ENCODE results near the gene MNAT1.
A peak's percentile ranks its signal among the peaks of the same experiment; 100 is the strongest.

Gene MNAT1

GRCh38 chr14:60807247-60807646 is 72.7 kb downstream of the MNAT1 start:
- Histone ChIP-seq H3K9me3 (ENCODE audit: control insufficient read depth, insufficient read depth, low read length) (no peaks in the 10 kb centered on the region), H3K4me2 (ENCODE audit: low read length) (no peak overlapping the region), H3K36me3 (ENCODE audit: control insufficient read depth, low read length) (peaks cover 17% of the 10 kb centered on the region), H3K79me2 (ENCODE audit: control insufficient read depth, low read length) (no peaks in the 10 kb centered on the region), H3F3A (ENCODE audit: control insufficient read depth, insufficient read depth) (no peaks in the 10 kb centered on the region), H3K4me1 (ENCODE audit: control insufficient read depth, low read length) (no peaks in the 10 kb centered on the region), H4K20me1 (ENCODE audit: control insufficient read depth, insufficient read depth, low read depth, low read length) (no peaks in the 10 kb centered on the region), H3K4me3 (ENCODE audit: low read length) (no peak overlapping the region), H3K27ac (ENCODE audit: low read depth, low read length) (no peak overlapping the region), H3K27me3 (ENCODE audit: control insufficient read depth, low read length) (no peaks in the 10 kb centered on the region), H3K9me2 (replicated peaks; ENCODE audit: control insufficient read depth, low read length) (no peaks in the 10 kb centered on the region)
- TF ChIP-seq CTCF (IDR thresholded peaks at IDR 0.05; ENCODE audit: low read depth, low read length, poor library complexity, severe bottlenecking) (no peak), EZH2phosphoT487 (IDR thresholded peaks at IDR 0.05; ENCODE audit: borderline replicate concordance, low read length) (no peak)

GRCh38 chr14:60807971-60808370 is 73.4 kb downstream of the MNAT1 start:
- H3K9me2 ChIP-seq (replicated peaks; ENCODE audit: control insufficient read depth, low read length), result no peaks in the 10 kb centered on the region
- no peak overlapping the region for H3K4me2 ChIP-seq (ENCODE audit: low read length)
- H4K20me1 ChIP-seq (ENCODE audit: control insufficient read depth, insufficient read depth, low read depth, low read length), result no peaks in the 10 kb centered on the region
- no peaks in the 10 kb centered on the region for H3F3A ChIP-seq (ENCODE audit: control insufficient read depth, insufficient read depth)
- H3K36me3 ChIP-seq (ENCODE audit: control insufficient read depth, low read length), result peaks cover 24% of the 10 kb centered on the region
- TF ChIP-seq CTCF (IDR thresholded peaks at IDR 0.05; ENCODE audit: low read depth, low read length, poor library complexity, severe bottlenecking) (no peak), EZH2phosphoT487 (IDR thresholded peaks at IDR 0.05; ENCODE audit: borderline replicate concordance, low read length) (no peak)
- no peak overlapping the region for H3K27ac ChIP-seq (ENCODE audit: low read depth, low read length)
- H3K79me2 ChIP-seq (ENCODE audit: control insufficient read depth, low read length), result no peaks in the 10 kb centered on the region
- no peak overlapping the region for H3K4me3 ChIP-seq (ENCODE audit: low read length)
- no peaks in the 10 kb centered on the region for H3K4me1 ChIP-seq (ENCODE audit: control insufficient read depth, low read length)
- no peaks in the 10 kb centered on the region for H3K9me3 ChIP-seq (ENCODE audit: control insufficient read depth, insufficient read depth, low read length)
- no peaks in the 10 kb centered on the region for H3K27me3 ChIP-seq (ENCODE audit: control insufficient read depth, low read length)

GRCh38 chr14:60812987-60813386 is 78.4 kb downstream of the MNAT1 start:
- Histone ChIP-seq H3K36me3 (ENCODE audit: control insufficient read depth, low read length) (peaks cover 31% of the 10 kb centered on the region), H3K9me2 (replicated peaks; ENCODE audit: control insufficient read depth, low read length) (no peaks in the 10 kb centered on the region), H4K20me1 (ENCODE audit: control insufficient read depth, insufficient read depth, low read depth, low read length) (no peaks in the 10 kb centered on the region), H3K4me1 (ENCODE audit: control insufficient read depth, low read length) (peaks cover 41% of the 10 kb centered on the region), H3F3A (ENCODE audit: control insufficient read depth, insufficient read depth) (peaks cover 12% of the 10 kb centered on the region), H3K27ac (ENCODE audit: low read depth, low read length) (no peak overlapping the region), H3K4me2 (ENCODE audit: low read length) (no peak overlapping the region), H3K4me3 (ENCODE audit: low read length) (no peak overlapping the region), H3K27me3 (ENCODE audit: control insufficient read depth, low read length) (no peaks in the 10 kb centered on the region), H3K9me3 (ENCODE audit: control insufficient read depth, insufficient read depth, low read length) (no peaks in the 10 kb centered on the region), H3K79me2 (ENCODE audit: control insufficient read depth, low read length) (no peaks in the 10 kb centered on the region)
- TF ChIP-seq CTCF (IDR thresholded peaks at IDR 0.05; ENCODE audit: low read depth, low read length, poor library complexity, severe bottlenecking) (no peak), EZH2phosphoT487 (IDR thresholded peaks at IDR 0.05; ENCODE audit: borderline replicate concordance, low read length) (no peak)

GRCh38 chr14:60815371-60815770 is 80.8 kb downstream of the MNAT1 start:
- H4K20me1 ChIP-seq (ENCODE audit: control insufficient read depth, insufficient read depth, low read depth, low read length), result no peaks in the 10 kb centered on the region
- TF ChIP-seq EZH2phosphoT487 (IDR thresholded peaks at IDR 0.05; ENCODE audit: borderline replicate concordance, low read length) (no peak), CTCF (IDR thresholded peaks at IDR 0.05; ENCODE audit: low read depth, low read length, poor library complexity, severe bottlenecking) (no peak)
- H3K27me3 ChIP-seq (ENCODE audit: control insufficient read depth, low read length), result no peaks in the 10 kb centered on the region
- peaks cover 12% of the 10 kb centered on the region for H3F3A ChIP-seq (ENCODE audit: control insufficient read depth, insufficient read depth)
- H3K4me3 ChIP-seq (ENCODE audit: low read length), result peak overlapping the region; percentile 53
- peak overlapping the region; percentile 60 for H3K4me2 ChIP-seq (ENCODE audit: low read length)
- no peaks in the 10 kb centered on the region for H3K9me2 ChIP-seq (replicated peaks; ENCODE audit: control insufficient read depth, low read length)
- H3K4me1 ChIP-seq (ENCODE audit: control insufficient read depth, low read length), result peaks cover 41% of the 10 kb centered on the region
- no peaks in the 10 kb centered on the region for H3K79me2 ChIP-seq (ENCODE audit: control insufficient read depth, low read length)
- peak overlapping the region; percentile 85 for H3K27ac ChIP-seq (ENCODE audit: low read depth, low read length)
- no peaks in the 10 kb centered on the region for H3K9me3 ChIP-seq (ENCODE audit: control insufficient read depth, insufficient read depth, low read length)
- peaks cover 40% of the 10 kb centered on the region for H3K36me3 ChIP-seq (ENCODE audit: control insufficient read depth, low read length)
